Thyroid gland (tissue), 4 donors: Measurements from ENCODE around the gene SIVA1.

Source experiments
- POLR2A ChIP-seq, 2 donors: fragments of 450-650 bp; IDR thresholded peaks; one replicate each; pipeline ENCODE4 v1.6.1; 2017; ENCODE audit warnings: antibody characterized with exemption in 2 of 2, mild to moderate bottlenecking in 2 of 2, moderate library complexity in 1 of 2
- TF ChIP-seq, protein P1 (sequence below), 6 experiments: fragments of 200-600 bp in 3 of 6; fragments of 450-650 bp in 3 of 6; sonication (generic) in 3 of 6; IDR thresholded peaks; one replicate each; pipeline ENCODE4 v1.5.1; 2016 to 2019; ENCODE audit warnings: antibody characterized with exemption in 6 of 6, mild to moderate bottlenecking in 2 of 6, inconsistent platforms in 1 of 6, moderate library complexity in 1 of 6

DNA sequence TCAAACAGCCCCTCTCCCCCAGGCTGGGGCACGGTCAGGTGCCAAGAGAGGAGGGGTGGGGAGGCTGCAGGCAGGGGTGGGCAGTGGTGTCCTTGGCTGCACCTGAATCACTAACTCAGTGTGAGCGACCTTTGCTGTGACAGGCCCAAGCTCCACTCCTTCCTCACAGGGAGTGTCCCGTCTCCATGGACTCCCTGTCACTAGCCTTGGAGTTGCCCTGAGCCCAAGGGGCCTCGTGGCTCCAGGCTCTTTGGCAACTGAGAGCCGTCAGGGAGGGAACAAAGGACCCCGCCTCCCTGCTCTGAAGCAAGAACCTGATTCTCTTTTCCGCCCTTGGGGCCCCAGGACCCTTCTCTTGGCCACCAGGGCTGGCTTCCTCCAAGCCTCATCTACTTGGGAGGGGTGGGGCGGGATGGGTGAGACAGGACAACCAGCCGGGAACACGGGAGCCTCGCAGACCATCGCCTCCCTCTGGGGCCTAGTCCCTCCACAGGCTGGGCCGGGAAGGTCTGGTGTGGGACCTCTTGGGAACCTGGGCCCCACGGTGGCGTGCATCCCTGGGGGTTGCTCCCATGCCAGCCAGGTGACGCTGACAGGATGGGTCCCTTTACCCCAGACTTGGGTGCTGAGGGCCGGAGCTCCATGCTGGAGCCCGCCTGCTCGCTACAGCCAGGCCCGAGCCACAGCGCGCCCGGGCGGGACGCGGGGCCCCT is 29.9 kb upstream of the SIVA1 start:
- TF ChIP-seq, protein P1, sequence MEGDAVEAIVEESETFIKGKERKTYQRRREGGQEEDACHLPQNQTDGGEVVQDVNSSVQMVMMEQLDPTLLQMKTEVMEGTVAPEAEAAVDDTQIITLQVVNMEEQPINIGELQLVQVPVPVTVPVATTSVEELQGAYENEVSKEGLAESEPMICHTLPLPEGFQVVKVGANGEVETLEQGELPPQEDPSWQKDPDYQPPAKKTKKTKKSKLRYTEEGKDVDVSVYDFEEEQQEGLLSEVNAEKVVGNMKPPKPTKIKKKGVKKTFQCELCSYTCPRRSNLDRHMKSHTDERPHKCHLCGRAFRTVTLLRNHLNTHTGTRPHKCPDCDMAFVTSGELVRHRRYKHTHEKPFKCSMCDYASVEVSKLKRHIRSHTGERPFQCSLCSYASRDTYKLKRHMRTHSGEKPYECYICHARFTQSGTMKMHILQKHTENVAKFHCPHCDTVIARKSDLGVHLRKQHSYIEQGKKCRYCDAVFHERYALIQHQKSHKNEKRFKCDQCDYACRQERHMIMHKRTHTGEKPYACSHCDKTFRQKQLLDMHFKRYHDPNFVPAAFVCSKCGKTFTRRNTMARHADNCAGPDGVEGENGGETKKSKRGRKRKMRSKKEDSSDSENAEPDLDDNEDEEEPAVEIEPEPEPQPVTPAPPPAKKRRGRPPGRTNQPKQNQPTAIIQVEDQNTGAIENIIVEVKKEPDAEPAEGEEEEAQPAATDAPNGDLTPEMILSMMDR (IDR thresholded peaks at IDR 0.05): no peak
- TF ChIP-seq POLR2A (IDR thresholded peaks at IDR 0.05): no peak
